Measurements from ENCODE around the gene GRIK5. TPM values are rescaled to one million over a fixed set of nuclear protein-coding genes. Genes with fewer than 3 reads are reported as not detected.

GRIK5 gene, protein sequence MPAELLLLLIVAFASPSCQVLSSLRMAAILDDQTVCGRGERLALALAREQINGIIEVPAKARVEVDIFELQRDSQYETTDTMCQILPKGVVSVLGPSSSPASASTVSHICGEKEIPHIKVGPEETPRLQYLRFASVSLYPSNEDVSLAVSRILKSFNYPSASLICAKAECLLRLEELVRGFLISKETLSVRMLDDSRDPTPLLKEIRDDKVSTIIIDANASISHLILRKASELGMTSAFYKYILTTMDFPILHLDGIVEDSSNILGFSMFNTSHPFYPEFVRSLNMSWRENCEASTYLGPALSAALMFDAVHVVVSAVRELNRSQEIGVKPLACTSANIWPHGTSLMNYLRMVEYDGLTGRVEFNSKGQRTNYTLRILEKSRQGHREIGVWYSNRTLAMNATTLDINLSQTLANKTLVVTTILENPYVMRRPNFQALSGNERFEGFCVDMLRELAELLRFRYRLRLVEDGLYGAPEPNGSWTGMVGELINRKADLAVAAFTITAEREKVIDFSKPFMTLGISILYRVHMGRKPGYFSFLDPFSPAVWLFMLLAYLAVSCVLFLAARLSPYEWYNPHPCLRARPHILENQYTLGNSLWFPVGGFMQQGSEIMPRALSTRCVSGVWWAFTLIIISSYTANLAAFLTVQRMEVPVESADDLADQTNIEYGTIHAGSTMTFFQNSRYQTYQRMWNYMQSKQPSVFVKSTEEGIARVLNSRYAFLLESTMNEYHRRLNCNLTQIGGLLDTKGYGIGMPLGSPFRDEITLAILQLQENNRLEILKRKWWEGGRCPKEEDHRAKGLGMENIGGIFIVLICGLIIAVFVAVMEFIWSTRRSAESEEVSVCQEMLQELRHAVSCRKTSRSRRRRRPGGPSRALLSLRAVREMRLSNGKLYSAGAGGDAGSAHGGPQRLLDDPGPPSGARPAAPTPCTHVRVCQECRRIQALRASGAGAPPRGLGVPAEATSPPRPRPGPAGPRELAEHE
- total RNA-seq (2021; fragmentation: NEBNext Ultra II Directional; extraction: Animal tissue kit (Norgen Biotek cat#: 25700)) (42.9 and 45.1 TPM in 2 replicates), polyA plus RNA-seq (2011; rRNA removed) (17.8 and 25.3 TPM in 2 replicates), polyA minus RNA-seq (2011; rRNA and poly(A)+ RNA removed) (23.8 and 25.7 TPM in 2 replicates)
- polyA plus RNA-seq (2011; cell fraction: cytosol; rRNA removed): 14.1 TPM
- 57.6 TPM for polyA plus RNA-seq (2011; cell fraction: nucleus; rRNA removed)
- polyA plus RNA-seq (2012, experiment 1 of 2): 29.3 to 50.3 TPM (median 45.8 TPM) in 4 replicates
- polyA plus RNA-seq (2012, experiment 2 of 2): 31.9 TPM
- 28.4 TPM for polyA plus RNA-seq (2013, experiment 1 of 2)
- 28.1 TPM for polyA plus RNA-seq (2013, experiment 2 of 2)
- polyA minus RNA-seq (2011; cell fraction: cytosol; rRNA and poly(A)+ RNA removed): 22.3 TPM
- polyA minus RNA-seq (2011; cell fraction: nucleus; rRNA and poly(A)+ RNA removed): 21.2 TPM
- long read RNA-seq, experiment 1, partial matches to known transcripts: 5 of 20 reads
- long read RNA-seq, experiment 1, other reads (novel, unspliced or antisense): 12 of 20 reads
- long read RNA-seq, experiment 2, partial matches to known transcripts: 0 of 1 reads
- long read RNA-seq, experiment 2, other reads (novel, unspliced or antisense): 1 of 1 reads

DNA sequence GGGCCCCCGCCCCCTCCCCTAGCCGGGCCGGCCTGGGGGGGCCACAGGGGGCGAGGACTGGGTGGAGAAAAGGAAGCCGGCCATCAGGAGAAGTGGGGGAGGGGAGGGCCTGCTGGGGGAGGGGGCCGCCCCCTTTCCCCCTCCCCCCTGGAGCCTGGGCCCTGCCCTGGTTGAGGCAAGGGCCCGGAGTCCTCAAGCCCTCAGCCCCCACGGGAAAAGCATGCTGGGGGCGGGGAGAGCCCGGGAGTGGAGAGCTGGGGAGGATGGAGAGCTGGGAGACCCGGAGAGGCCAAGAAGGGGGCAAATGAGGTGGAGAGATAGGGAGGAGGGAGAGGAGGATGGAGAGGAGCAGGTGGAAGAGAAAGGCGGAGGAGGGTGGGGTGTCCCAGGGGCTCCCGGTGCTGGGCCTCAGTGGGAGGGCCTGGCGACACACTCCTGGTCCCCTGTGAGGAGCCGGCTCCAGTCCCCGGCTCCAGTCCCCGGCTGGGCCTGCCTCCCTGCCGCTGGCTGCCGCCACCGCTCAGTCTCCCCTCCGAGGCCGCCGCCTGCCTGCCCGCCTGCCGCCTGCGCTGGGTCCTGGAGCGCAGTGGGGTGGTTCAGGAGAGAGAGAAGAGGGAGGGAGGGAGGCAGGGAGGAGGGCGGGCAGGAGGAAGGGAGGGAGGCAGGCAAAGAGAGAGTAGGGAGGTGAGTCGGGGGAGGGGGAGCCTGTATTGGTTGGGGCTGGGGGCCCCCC is at the start of gene GRIK5:
GRIK5 (minus strand) TSS at position 588 of the 733 bp plus-strand sequence. CDS start 4,436 bp downstream, outside the sequence.
- H2AK5ac ChIP-seq (ENCODE audit: low read depth, low read length): peak within 1 kb of the TSS; percentile 65; the same call in 1 of the 2 replicates
- peak within 1 kb of the TSS; percentile 65 for H2BK120ac ChIP-seq (replicated peaks; ENCODE audit: low read depth, low read length)
- POLR2A ChIA-PET (ENCODE audit: partially characterized antibody): interaction anchor here (0.6 to 1.6 kb wide), 5 partner anchors 9 to 147 kb away, joined by 3 to 8 read pairs (median 4); no protein-coding TSS in a partner anchor
- H3K4me1 ChIP-seq (replicated peaks in 1 of 4; ENCODE audit: control insufficient read depth in 3 of 4, insufficient read depth in 4 of 4, low read length in 3 of 4): peaks cover 0 to 18% (median 6%) of the 10 kb centered on the region in 4 experiments; a peak in 6 of 7 replicates
- peak within 1 kb of the TSS; percentile 49 for H4K5ac ChIP-seq (ENCODE audit: insufficient read length, low read depth, low read length)
- H4K20me1 ChIP-seq (replicated peaks in 1 of 2; ENCODE audit: control insufficient read depth in 1 of 2, insufficient read depth in 2 of 2, low read length in 2 of 2): peaks cover 2 to 11% of the 10 kb centered on the region in 2 experiments
- H2BK20ac ChIP-seq (ENCODE audit: low read length): peak within 1 kb of the TSS; percentile 61; the same call in 1 of the 2 replicates
- H3K9ac ChIP-seq (replicated peaks in 1 of 4; ENCODE audit: extremely low read depth in 1 of 4, low read depth in 3 of 4, low read length in 3 of 4): peak within 1 kb of the TSS in 3 of 4 experiments; percentile 25 to 53 (median 43); a peak in 4 of 7 replicates
- 0% methylated on average over 3 of the region's 29 CpGs; no CpG with 5 or more reads in 1 of the 2 experiments for WGBS, 2 experiments (ENCODE audit: extremely low coverage in 1 of 2, insufficient coverage in 1 of 2, insufficient read length in 1 of 2, insufficient replicate concordance in 2 of 2, low coverage in 1 of 2, low lambda C conversion rate in 2 of 2, missing lambda C conversion rate in 1 of 2)
- CTCF ChIA-PET (ENCODE audit: partially characterized antibody): interaction anchor here (1.1 to 1.5 kb wide), 2 partner anchors 41 to 46 kb away, joined by 3 to 4 read pairs; no protein-coding TSS in a partner anchor
- peak within 1 kb of the TSS; percentile 94 for H3K4ac ChIP-seq (replicated peaks; ENCODE audit: insufficient read length, low read depth, low read length)
- no peak within 1 kb of the TSS for H3K27ac ChIP-seq (ENCODE audit: low read depth, low read length)
- H2AFZ ChIP-seq (ENCODE audit: low read length): no peak within 1 kb of the TSS
- peaks cover 0 to 23% of the 10 kb centered on the region in 2 experiments; a peak in 2 of 4 replicates for H3K79me2 ChIP-seq (ENCODE audit: control insufficient read depth in 1 of 2, insufficient read depth in 2 of 2, low read length in 2 of 2)
- peak within 1 kb of the TSS; percentile 95 to 98 for H3K4me2 ChIP-seq (ENCODE audit: insufficient read depth in 1 of 2, low read depth in 2 of 2, low read length in 2 of 2)
- H3K4me3 ChIP-seq (ENCODE audit: extremely low read depth in 1 of 4, insufficient read depth in 2 of 4, low read depth in 3 of 4, low read length in 4 of 4): peak within 1 kb of the TSS; percentile 54 to 83 (median 70)
- FAIRE-seq (no peak), DNase-seq (ENCODE audit: low read depth in 1 of 2, low spot score in 2 of 2) (peak in 1 of 2 experiments; percentile 67)
- H2BK5ac ChIP-seq (ENCODE audit: low read depth, low read length): peak within 1 kb of the TSS; percentile 66; the same call in 1 of the 2 replicates
- H3K27me3 ChIP-seq (replicated peaks in 1 of 4; ENCODE audit: control insufficient read depth in 3 of 4, extremely low read depth in 1 of 4, insufficient read depth in 3 of 4, low read length in 3 of 4): no peaks in the 10 kb centered on the region
- 0 out of 2 replicates have a peak within 1 kb of the TSS, but pooled peaks have one; percentile 39 for H2BK12ac ChIP-seq (ENCODE audit: low read depth, low read length)
- peaks cover under 1 to 11% (median 8%) of the 10 kb centered on the region in 4 experiments; a peak in 7 of 8 replicates for H3K36me3 ChIP-seq (ENCODE audit: control insufficient read depth in 2 of 4, insufficient read depth in 4 of 4, low read length in 3 of 4)
- H3K14ac ChIP-seq (ENCODE audit: insufficient read length): no peak within 1 kb of the TSS
- no peak within 1 kb of the TSS for H3K23ac ChIP-seq (ENCODE audit: insufficient read length)
- H3K18ac ChIP-seq (ENCODE audit: extremely low read depth, low read length): peak within 1 kb of the TSS; percentile 83
- H2BK15ac ChIP-seq (ENCODE audit: low read length): 0 out of 2 replicates have a peak within 1 kb of the TSS, but pooled peaks have one; percentile 12
- no peaks in the 10 kb centered on the region for H3K9me3 ChIP-seq (ENCODE audit: insufficient read depth in 2 of 2, low read depth in 1 of 2, low read length in 1 of 2)
- peaks cover 15% of the 10 kb centered on the region; the same call in 1 of the 2 replicates for H3K23me2 ChIP-seq (ENCODE audit: low read depth, low read length)
- H4K8ac ChIP-seq (ENCODE audit: extremely low read depth, insufficient read depth, low read length): no peak within 1 kb of the TSS
- peaks cover 10% of the 10 kb centered on the region for H3K79me1 ChIP-seq (ENCODE audit: low read depth, low read length)
- peak within 1 kb of the TSS; percentile 83 for H3K56ac ChIP-seq (replicated peaks; ENCODE audit: insufficient read length, low read depth, low read length)
- H4K91ac ChIP-seq (replicated peaks; ENCODE audit: insufficient read length, low read length): peak within 1 kb of the TSS; percentile 52
- TF ChIP-seq, protein P1, sequence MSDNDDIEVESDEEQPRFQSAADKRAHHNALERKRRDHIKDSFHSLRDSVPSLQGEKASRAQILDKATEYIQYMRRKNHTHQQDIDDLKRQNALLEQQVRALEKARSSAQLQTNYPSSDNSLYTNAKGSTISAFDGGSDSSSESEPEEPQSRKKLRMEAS (IDR thresholded peaks at IDR 0.05): peak; percentile 30; the same call in 1 of the 2 replicates
- TF ChIP-seq BCL11A (IDR thresholded peaks at IDR 0.05; ENCODE audit: low read depth in 2 of 2, low read length in 2 of 2) (no peak), KDM1A (IDR thresholded peaks at IDR 0.05; ENCODE audit: borderline replicate concordance, low read length) (peak; percentile 83)
